ENCODE data around the gene MDH2. TPM values are rescaled to one million over a fixed set of nuclear protein-coding genes. Genes with fewer than 3 reads are reported as not detected.
"Not testable (repeated sequence)": the region's sequence is repeated elsewhere in the genome, so short reads cannot be mapped to it uniquely, and the experiment has no call there.

The MDH2 gene
- total RNA-seq, 1 experiment from 2014 or later, result 313 TPM

DNA sequence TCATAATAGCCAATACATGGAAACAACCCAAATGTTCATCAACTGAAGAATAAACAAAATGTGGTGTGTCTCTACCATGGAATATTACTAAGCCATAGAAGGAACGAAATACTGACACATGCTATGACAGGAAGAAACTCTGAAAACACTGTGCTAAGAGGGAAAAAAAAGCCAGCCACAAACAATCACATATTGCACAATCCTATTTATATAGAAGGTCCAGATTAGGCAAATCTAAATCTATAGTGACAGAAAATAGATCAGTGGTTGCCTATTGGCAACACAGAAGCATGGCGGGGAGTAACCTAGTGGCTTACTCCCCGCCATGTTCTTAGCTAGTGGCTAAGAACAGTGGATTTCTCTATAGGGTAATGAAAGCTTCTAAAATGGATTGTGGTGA lies 48.0 kb downstream of the MDH2 start:
- Mint-ChIP-seq H3K27ac (ENCODE audit: unreplicated experiment) (no peak overlapping the region), H3K4me1 (ENCODE audit: low read depth, unreplicated experiment) (no peaks in the 10 kb centered on the region), H3K36me3 (ENCODE audit: insufficient read depth, unreplicated experiment) (no peaks in the 10 kb centered on the region), H3K9me3 (ENCODE audit: unreplicated experiment) (no peaks in the 10 kb centered on the region), H3K4me3 (ENCODE audit: unreplicated experiment) (no peak overlapping the region), H3K27me3 (ENCODE audit: insufficient read depth, unreplicated experiment) (peaks cover 2% of the 10 kb centered on the region)
- POLR2A ChIA-PET, result no interaction called here
- no peaks in the 10 kb centered on the region for H3K36me3 ChIP-seq (ENCODE audit: control insufficient read depth, insufficient read depth, low read length)
- no peaks in the 10 kb centered on the region for H3K9me3 ChIP-seq
- no TSS peak for BruUV-seq (replicated peaks)
- H3K4me1 ChIP-seq, result no peaks in the 10 kb centered on the region
- no peaks in the 10 kb centered on the region for H3K27me3 ChIP-seq (replicated peaks; ENCODE audit: control insufficient read depth, insufficient read depth, low read length)
- DNase-seq, result no peak
- CTCF ChIA-PET, result no interaction called here
- TF ChIP-seq, protein P1, sequence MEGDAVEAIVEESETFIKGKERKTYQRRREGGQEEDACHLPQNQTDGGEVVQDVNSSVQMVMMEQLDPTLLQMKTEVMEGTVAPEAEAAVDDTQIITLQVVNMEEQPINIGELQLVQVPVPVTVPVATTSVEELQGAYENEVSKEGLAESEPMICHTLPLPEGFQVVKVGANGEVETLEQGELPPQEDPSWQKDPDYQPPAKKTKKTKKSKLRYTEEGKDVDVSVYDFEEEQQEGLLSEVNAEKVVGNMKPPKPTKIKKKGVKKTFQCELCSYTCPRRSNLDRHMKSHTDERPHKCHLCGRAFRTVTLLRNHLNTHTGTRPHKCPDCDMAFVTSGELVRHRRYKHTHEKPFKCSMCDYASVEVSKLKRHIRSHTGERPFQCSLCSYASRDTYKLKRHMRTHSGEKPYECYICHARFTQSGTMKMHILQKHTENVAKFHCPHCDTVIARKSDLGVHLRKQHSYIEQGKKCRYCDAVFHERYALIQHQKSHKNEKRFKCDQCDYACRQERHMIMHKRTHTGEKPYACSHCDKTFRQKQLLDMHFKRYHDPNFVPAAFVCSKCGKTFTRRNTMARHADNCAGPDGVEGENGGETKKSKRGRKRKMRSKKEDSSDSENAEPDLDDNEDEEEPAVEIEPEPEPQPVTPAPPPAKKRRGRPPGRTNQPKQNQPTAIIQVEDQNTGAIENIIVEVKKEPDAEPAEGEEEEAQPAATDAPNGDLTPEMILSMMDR (IDR thresholded peaks at IDR 0.05; ENCODE audit: insufficient read depth in 1 of 2, low read depth in 1 of 2, low read length in 1 of 2, severe bottlenecking in 1 of 2, unreplicated experiment in 1 of 2), result no peak
- H3K4me3 ChIP-seq (ENCODE audit: low read depth, low read length), result no peak overlapping the region
- intact Hi-C loops (cut with micrococcal nuclease; ENCODE audit: unreplicated experiment), result no loop called here

DNA sequence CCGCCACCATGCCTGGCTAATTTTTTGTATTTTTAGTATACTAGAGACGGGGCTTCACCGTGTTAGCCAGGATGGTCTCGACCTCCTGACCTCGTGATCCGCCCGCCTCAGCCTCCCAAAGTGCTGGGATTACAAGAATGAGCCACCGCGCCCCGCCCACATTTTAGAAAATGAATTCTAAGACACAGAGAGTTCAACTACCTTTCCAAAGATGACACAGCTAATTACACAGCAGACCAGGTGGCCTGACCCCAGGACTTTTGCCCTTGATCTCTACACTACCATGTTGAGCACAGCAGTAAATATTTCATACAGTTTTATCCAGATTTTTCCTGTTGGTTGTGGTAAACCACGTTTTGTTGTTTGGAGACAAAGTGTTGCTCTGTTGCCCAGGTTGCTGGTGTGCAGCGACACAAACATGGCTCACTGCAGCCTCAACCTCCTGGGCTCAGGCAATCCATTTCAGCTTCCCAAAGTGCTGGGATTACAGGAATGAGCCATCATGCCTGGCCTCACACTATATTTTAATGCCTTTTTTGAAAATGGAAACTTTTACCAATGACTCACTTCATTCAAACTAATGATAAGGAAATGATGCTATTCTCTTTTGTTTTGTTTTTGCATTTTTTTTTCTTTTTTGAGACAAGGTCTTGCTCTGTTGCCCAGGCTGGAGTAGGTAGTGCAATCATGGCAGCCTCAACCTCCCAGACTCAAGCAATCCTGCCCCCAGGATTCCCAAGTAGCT lies 54.0 kb downstream of the MDH2 start:
- intact Hi-C loops (cut with micrococcal nuclease; ENCODE audit: unreplicated experiment); H3K4me3 ChIP-seq (ENCODE audit: low read depth, low read length); H3K36me3 ChIP-seq (ENCODE audit: control insufficient read depth, insufficient read depth, low read length); H3K36me3 Mint-ChIP-seq (ENCODE audit: insufficient read depth, unreplicated experiment); POLR2A ChIA-PET; H3K4me1 Mint-ChIP-seq (ENCODE audit: low read depth, unreplicated experiment); H3K9me3 Mint-ChIP-seq (ENCODE audit: unreplicated experiment); CTCF ChIA-PET; H3K9me3 ChIP-seq; BruUV-seq (replicated peaks); H3K4me3 Mint-ChIP-seq (ENCODE audit: unreplicated experiment); H3K27me3 ChIP-seq (replicated peaks; ENCODE audit: control insufficient read depth, insufficient read depth, low read length); H3K27me3 Mint-ChIP-seq (ENCODE audit: insufficient read depth, unreplicated experiment); H3K27ac Mint-ChIP-seq (ENCODE audit: unreplicated experiment); DNase-seq; H3K4me1 ChIP-seq: not testable (repeated sequence)

DNA sequence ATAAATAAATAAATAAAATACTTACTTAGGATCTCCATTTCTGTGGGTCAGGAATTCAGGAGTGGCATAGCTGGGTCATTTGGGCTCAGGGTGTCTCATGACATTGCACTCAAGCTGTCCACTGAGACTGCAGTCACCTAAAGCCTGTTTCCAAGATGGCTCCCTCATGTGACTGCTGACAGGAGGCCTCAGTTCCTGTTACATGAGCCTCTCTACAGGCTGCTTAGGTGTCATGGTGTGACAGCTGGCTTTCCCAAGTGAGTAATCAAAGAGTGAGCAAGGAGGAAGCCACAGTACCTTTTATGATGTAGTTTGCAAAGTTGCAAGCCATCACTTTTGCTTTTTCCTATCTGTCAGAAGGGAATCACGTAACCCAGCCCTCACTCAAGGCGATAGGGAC lies 55.9 kb downstream of the MDH2 start:
- POLR2A ChIA-PET; H3K4me1 ChIP-seq; H3K36me3 Mint-ChIP-seq (ENCODE audit: insufficient read depth, unreplicated experiment); CTCF ChIA-PET; H3K9me3 ChIP-seq; H3K27me3 Mint-ChIP-seq (ENCODE audit: insufficient read depth, unreplicated experiment); H3K4me3 ChIP-seq (ENCODE audit: low read depth, low read length); H3K27ac Mint-ChIP-seq (ENCODE audit: unreplicated experiment); BruUV-seq (replicated peaks); H3K4me3 Mint-ChIP-seq (ENCODE audit: unreplicated experiment); H3K27me3 ChIP-seq (replicated peaks; ENCODE audit: control insufficient read depth, insufficient read depth, low read length); H3K9me3 Mint-ChIP-seq (ENCODE audit: unreplicated experiment); intact Hi-C loops (cut with micrococcal nuclease; ENCODE audit: unreplicated experiment); H3K36me3 ChIP-seq (ENCODE audit: control insufficient read depth, insufficient read depth, low read length); DNase-seq: not testable (repeated sequence)
- peaks cover 12% of the 10 kb centered on the region for H3K4me1 Mint-ChIP-seq (ENCODE audit: low read depth, unreplicated experiment)

DNA sequence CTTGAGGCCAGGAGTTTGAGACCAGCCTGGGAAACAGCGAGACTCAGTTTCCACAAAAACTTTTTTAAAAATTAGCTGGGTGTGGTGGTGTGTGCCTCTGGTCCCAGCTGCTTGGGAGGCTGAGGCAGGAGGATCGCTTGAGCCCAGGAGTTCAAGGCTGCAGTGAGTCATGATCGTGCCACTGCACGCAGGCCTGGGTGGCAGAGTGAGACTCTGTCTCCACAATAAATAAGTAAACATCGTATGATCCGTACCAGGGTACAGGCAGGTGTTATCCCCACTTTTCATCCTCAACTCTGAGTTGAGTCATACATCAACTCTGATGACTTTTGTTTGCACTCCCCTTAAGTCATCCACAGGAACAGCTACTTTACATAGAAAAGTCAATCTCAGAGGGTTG lies 58.2 kb downstream of the MDH2 start:
- H3K27ac Mint-ChIP-seq (ENCODE audit: unreplicated experiment); DNase-seq; H3K36me3 ChIP-seq (ENCODE audit: control insufficient read depth, insufficient read depth, low read length); H3K4me1 ChIP-seq; H3K27me3 ChIP-seq (replicated peaks; ENCODE audit: control insufficient read depth, insufficient read depth, low read length); intact Hi-C loops (cut with micrococcal nuclease; ENCODE audit: unreplicated experiment); H3K9me3 ChIP-seq; H3K4me3 ChIP-seq (ENCODE audit: low read depth, low read length); H3K36me3 Mint-ChIP-seq (ENCODE audit: insufficient read depth, unreplicated experiment); CTCF ChIA-PET; H3K27me3 Mint-ChIP-seq (ENCODE audit: insufficient read depth, unreplicated experiment); BruUV-seq (replicated peaks); POLR2A ChIA-PET; H3K4me3 Mint-ChIP-seq (ENCODE audit: unreplicated experiment); H3K9me3 Mint-ChIP-seq (ENCODE audit: unreplicated experiment): not testable (repeated sequence)
- H3K4me1 Mint-ChIP-seq (ENCODE audit: low read depth, unreplicated experiment), result peaks cover 19% of the 10 kb centered on the region

Data from Caco-2 (cell line).